NCI-H2227 (cell line): ENCODE measurements around the gene SLC16A5.
"Not testable (repeated sequence)": the region's sequence is repeated elsewhere in the genome, so short reads cannot be mapped to it uniquely, and the experiment has no call there.

ENCODE experiments used
- DNase-seq: peaks from one replicate; lab custom pipeline; 2025; ENCODE audit not compliant: unreplicated experiment; lab: John Stamatoyannopoulos, UW

SLC16A5 gene

DNA sequence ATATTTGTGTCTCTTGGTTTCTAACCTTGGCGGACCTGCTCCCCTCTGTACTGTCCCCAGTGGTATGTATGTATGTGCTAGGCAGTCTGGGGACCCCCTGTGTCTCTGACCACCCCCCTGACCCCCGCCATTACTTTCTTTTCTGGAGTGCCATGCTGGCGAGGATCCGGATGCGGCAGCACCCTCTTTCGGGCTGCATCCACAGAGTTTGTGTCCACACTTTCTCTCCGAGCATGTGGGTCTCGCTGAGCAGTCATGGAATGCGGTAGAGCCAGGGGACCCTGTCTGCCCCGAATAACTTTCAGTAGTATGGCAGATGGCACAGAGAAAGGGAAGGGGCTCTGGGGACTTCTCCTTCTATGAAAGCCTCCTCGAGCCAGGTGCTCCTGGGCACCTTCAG is 23.7 kb upstream of the SLC16A5 start:
- no peak for DNase-seq

DNA sequence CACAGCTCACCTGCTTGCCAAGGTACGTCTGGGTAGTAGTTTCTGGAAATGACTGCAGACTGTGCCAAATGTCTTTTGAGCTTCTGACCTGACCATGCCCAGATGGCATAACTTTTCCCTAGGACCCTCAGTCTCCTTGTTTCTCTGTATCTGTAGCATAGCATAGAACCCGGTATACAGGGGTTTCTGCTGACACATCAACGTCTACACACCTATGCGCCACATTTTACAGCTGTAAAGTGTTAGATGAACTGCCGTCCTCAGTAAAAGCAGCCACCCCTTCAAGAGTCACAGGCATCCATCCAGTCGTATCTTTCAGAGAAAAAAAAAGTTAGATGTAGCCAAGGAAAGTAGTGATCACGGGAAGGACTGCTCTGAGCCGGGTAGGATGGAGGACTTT is 23.3 kb upstream of the SLC16A5 start:
- DNase-seq: no peak

DNA sequence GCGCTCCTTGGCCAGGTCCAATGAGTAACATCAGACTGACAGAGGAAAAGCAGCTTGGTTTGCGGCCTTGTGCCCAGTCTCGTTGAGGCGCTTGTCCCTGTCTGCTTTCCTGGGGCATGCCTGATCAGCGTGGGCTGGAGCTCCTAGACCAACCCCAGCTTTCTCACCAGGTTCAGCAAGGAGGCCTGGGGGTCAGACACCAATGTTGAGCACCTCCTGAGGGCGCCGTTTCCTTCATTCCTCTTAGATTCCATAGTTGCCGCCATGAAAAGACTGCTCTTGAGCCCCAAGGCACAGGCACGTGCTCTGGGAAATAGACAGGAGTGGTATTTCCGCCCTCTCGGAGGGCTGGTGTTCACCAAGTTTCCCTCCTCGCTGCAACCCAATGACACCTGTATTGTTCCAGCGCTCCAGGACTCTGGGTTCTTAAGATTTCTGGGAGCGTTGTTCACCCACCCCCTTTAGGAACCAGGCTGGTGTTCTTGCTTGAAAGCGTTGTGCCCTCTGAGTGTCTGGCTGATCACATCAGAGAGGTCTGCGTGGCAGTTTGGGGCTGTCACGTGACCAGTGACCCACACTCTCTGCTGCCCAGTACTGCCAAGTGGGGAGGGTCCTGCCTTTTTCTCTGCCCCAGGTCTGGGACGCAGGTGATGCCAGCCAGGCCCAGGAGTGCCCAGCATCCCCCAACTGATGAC is 22.7 kb upstream of the SLC16A5 start:
- DNase-seq: no peak

DNA sequence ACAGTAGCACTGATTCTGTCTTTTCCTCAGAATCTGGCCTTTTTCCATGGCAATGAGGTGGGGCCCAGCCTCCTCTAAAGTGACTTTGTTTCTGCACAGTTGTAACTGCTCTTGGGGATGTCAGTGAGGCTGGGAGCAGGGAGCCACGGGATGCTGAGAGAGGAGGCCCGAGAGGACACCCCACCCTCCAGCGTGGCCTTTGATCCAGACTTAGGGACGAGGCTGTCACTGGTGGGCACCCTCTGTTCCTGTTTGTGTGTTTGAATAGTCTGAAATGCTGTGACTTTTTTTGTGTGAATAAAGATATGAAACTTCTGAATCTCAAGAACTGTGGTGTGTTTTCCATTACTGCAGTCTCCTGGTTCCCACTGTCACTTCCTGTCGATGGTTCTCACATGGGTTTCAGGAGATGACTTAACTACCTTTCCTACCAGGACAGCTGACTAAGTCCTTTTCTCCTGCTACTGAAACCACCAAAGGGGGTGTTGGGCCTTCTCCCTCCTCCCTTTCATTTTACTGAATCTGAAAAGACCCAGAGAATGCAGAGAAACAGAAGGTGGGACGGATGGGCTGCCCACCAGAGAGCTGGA is 22.1 kb upstream of the SLC16A5 start:
- no peak for DNase-seq

DNA sequence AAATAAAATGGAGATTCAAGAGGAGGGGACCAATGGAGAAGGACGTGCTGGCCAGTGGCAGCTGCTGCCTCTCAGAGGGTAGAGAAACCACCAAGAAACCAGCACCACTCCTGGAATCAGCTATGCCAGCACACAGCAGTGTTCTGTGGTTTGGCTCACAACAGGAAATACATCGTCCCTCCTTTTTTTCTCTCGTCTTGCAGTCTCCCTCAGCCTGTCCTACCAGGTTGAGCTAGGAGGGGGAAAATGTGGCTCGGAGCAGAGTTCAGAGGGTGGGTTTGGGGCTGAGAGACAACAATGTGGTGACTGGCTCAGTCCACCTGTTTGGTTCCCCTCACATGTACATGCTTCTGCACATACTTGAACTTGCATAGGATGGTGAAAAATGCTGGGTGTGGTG is 19.9 kb upstream of the SLC16A5 start:
- DNase-seq: no peak

DNA sequence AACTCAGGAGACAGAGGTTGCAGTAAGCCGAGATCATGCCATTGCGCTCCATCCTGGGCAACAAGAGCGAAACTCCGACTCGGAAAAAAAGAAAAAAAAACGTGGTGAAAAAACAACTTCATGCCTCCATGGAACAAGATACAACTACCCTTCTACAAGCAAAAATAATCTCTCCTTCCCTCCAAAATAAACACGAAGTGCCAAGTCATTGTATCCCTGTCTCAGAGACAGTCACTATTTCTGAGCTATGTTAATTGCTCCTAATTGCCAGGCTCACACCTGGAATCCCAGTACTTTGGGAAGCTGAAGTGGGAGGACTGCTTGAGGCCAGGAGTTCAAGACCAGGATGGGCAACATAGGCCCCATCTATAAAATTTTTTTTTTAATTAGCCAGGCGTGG is 19.0 kb upstream of the SLC16A5 start:
- DNase-seq: no peak

DNA sequence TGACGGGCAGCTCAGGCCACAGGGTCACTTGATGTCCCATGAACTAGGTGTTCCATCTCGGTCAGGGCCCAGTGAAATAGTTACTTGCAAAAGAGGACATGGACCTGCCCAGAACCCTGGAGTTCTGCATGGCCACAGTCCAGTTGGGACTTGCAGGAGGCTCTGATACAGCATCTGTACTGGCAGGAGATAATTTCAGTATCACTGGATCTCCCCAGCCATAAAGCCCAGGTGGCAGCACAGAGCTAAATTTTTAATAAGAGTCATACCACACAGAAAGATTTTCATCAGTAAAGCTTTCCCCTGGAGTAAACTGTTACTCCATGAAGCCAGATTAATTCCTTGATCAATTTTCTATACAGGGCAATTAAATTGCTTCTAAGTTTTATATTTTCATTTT is 18.0 kb upstream of the SLC16A5 start:
- no peak for DNase-seq

DNA sequence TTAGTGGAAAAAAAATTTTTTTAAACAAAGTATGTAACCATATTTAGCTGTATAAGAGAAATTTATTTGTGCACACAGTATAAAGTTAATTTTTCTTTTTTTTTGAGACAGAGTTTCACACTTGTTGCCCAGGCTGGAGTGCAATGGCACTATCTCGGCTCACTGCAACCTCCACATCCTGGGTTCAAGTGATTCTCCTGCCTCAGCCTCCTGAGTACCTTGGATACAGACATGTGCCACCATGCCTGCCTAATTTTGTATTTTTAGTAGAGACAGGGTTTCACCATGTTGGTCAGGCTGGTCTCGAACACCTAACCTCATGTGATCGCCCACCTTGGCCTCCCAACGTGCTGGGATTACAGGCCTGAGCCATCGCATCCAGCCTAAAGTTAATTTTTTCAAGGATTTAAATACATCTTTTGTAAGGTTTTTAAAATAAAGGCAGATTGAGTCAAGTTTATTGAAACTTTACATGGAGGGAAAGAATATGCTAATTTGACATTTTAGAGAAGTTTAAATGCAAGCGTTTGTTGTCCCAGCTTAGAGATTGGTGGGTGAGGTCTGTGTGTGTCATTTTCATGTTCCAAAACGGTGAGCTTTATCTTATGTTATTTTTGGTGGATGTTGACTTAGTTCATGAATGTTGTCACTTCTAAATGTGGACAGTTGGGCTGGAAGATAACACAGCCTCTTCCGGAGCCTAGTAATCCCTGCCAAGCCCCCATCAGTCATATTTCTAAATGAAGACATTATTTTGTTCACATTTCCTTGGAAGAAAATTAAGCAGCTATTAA is 16.1 kb upstream of the SLC16A5 start:
- not testable (repeated sequence) for DNase-seq

DNA sequence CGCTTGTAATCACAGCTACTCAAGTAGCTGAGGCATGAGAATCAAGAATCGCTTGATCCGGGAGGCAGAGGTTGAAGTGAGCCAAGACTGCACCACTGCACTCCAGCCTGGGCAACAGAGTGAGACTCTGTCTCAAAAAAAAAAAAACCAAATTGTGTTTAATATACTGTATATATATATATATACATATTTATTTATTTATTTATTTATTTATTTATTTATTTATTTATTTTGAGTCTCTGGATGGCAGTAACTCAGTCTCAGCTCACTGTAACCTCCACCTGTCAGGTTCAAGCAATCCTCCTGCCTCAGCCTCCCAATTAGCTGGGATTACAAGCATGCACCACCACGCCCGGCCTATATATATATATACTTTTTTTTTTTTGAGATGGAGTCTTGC is 14.8 kb upstream of the SLC16A5 start:
- not testable (repeated sequence) for DNase-seq

DNA sequence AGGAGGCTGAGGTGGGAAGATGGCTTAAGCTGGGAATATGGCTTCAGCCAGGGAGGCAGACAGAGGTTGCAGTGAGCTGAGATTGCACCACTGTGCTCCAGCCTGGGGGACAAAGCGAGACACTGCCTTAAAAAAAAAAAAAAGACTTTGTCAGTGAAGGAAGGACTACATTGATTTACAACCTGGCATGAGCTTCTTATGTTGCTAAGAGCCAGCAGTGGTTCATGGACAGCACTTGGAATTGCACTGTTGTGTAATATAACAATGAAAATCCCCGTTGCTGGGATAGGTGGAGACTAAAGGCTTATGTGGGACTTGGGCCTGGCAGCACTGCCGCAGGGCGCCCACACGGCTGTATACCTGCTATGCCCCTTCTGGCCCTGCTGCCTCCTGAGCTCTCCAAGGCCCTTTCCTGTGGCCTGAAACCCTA is 14.1 kb upstream of the SLC16A5 start:
- DNase-seq: no peak

DNA sequence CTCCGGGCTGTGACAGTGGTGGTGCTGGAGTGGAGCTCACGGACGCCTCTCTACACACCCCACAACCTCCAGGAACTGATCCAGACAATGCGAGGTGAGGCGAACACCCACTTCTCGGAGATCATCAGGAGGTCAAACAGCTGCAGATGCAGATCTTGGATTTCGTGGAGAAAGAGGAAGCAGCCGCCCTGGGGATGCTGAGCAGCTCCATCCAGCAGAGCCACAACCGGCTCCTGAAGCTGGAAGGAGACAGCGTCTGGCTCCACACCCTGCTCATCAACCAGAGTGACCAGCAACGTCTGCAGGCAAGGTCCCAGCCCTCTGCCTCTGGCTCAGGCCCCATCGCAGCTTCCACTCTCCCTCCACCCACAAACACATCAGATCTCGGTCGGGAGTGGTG is 13.2 kb upstream of the SLC16A5 start:
- no peak for DNase-seq

DNA sequence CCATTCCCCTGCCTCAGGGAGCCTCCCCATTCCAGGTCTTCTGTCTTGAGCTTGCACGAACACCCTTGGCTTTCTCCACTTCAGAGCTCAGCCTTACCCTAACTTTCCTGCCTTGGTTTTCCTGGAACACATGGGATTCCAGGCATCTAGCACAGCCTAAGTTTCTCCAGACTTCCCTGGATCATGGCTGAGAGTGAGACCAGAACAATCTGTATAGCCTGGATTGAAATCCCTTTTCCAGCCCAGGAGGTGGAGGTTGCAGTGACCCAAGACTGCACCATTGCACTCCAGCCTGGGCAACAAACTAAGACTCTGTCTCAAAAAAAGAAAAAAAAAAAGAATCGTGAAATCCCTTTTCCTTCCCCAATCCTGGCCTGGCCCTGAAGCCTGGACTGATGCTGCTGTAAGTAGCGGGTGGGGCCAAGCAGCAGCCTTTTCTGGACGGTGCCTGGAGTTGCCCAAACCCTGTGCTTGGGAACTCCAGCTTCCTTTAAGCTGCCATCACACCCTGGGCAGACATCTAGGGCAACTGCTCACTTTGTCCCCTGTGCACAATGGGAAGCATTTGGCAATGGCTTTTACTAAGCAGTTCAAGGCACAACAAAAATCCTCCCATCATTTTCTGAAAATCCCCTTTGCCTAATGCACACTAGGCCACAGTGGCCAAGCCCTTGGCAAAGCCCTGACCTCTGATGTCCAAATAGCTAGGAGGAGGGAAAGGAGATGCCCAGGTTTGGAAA is 12.0 kb upstream of the SLC16A5 start:
- DNase-seq: no peak

DNA sequence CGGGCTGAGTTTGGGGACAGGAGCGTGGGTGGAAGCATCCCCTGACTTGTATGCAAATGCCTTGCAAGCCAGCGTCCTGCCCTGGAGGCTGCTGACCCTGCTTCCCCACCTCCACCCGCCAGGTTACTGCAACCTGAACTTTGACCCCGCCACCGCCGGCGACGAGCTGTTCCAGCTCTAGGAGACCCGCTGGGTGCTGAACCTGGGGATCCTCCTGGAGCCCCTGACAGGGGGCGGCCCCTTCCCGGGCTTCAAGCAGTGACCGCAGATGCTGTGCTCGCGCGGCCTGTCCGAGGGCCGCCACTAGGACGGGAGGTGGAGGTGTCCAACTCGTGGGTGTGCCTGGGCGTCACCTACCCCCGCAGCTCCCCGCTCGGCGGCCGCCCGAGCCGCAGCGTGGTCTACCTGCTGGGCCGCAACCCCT is 10.7 kb upstream of the SLC16A5 start:
- no peak for DNase-seq

DNA sequence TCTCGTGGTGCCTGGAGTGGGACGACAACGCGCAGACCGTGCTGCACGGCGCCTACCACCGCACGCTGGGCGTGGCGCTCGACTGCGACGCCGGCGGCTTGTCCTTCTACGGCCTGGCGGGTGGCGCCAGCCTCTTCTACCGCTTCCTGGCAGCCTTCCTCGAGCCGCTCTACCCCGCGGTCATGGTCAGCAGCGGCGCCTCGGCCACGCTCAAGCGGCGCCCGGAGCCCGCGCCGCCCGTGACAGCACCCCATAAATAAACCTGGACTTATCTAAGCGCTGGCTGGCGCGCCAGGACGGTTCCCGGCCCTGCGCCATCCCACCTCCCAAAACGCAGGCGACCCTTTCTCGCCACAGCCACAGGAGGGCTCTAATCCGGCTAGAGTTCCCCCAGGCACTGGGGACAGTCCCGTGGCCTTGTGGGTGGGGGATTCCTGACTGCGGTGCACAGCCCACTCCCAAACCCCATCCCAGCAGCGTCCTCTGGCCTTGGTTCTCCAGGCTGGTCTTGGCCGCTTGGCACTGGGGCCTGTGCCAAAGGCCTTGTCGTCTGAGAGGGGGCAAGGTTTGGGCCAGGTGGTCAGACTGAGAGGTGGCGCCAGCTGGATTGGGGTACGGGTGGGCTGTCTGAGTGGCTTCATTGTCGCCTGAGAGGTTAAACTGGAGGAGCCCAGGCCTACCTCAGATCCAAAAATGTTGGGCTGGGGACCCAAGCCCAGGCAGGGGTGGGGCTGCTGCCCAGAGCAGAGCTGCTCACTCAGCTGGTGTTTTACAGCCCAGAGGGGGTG is 10.1 kb upstream of the SLC16A5 start:
- DNase-seq: no peak

DNA sequence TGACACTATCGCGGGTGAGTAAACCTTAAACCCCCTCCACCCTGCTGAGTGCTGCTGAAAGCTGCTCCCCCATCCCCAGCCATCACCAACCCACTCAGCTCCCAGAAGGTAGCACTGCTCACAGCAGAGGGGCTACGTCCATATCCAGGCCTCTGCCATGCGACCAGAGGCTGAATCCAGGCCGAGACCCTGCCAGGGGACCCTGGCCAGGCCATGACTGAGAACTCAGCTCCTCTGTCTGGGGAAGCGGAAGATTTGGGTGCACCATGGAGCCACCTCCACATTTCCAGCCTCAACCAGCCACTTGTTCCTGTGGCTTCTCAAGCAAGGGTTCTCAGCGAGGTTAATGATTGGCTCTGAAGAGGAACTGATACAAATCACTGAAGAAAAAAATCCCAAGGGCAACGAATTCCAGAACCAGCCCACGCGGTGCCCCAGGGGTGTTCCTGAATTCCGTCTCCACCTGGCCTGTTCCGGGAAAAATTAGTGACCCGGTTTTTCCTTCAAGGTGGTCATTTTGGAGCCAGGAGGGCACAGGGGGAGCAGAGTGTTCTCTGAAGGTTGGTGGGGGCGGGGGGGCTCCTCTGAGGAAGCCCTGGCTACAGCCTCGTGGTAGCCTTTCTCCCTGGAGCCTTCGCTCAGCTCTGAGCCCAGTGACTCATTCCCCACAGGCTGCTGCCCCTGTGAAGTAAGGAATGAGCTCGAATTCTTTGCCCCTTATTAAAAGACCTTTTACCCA is 9.3 kb upstream of the SLC16A5 start:
- DNase-seq: no peak

DNA sequence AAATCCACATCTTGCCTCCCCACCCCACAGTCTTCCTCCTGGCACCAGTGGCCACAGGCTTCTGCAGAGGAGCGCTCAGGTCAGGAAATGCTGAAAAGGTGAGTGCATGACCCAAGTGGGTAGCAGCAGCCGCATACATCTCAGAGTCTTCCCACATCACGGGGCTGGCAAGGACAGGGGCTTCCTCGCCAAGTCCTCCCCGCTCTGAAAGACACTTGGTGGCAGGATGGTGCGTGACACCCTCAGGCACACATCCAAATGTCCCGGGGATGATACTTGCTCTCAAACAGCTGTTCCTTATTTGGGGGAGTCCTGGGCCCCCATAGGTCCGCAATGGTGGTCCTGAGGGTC is 8.8 kb upstream of the SLC16A5 start:
- no peak for DNase-seq

DNA sequence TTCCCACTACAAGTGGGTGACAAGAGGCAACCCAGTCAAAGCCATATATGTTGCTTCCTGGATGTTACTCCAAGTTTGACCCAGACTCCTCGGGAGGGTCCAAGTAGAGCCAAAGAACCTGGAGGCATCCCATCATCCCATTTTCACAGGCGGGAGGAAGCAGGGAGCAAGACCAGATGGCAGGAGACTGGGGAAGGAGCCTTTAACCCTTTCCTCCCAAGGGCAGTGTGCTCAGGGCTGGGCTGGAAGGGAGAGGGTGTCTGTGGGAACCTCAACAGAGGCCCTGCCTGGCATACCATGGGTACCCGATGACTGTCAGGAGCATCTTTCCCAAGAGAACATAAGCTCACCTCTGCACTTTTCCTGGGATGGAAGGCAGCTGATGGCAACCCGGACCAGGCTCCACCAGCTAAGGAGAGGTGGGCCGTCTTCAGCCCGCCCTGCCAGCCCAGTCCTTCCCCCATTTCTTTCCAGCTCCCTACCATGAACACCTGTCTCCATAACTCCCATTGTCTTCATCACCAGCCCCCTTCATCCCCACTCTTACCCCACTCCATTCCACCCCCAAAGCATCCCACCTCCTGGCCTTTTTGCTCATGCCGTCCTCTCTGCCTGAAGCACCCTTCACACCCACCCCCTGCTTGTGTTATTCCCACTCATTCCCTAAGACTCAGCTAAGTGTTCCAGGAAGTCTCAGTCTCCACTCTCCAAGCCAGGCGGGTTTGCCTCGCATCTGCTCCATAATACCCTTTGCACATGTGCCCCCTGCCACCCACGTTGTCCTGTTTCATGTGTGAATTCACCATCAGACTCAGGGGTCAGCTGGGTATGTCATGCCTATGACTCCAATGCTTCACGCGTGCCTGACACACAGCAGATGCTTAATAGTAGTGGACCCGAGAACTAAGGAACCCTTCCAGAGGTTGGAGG is 5.9 kb upstream of the SLC16A5 start:
- DNase-seq: no peak

DNA sequence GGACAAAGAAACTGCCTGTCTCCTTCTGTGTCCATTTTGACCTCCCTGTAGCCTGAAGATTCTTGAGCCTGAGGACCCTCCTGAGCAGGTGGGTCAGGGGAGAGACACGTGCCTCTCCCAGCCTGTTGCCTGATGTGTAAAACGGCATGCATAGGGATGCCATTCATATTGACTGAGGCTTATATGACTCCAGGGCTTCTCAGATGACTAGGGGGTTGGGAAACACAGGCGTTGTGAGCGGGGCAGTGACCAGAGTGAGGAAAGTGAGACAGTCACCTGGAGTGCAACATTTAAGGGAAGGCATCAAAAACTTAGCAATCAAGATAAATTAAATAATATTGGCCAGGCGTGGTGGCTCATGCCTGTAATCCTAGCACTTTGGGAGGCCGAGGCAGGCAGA is 5.1 kb upstream of the SLC16A5 start:
- DNase-seq: no peak

DNA sequence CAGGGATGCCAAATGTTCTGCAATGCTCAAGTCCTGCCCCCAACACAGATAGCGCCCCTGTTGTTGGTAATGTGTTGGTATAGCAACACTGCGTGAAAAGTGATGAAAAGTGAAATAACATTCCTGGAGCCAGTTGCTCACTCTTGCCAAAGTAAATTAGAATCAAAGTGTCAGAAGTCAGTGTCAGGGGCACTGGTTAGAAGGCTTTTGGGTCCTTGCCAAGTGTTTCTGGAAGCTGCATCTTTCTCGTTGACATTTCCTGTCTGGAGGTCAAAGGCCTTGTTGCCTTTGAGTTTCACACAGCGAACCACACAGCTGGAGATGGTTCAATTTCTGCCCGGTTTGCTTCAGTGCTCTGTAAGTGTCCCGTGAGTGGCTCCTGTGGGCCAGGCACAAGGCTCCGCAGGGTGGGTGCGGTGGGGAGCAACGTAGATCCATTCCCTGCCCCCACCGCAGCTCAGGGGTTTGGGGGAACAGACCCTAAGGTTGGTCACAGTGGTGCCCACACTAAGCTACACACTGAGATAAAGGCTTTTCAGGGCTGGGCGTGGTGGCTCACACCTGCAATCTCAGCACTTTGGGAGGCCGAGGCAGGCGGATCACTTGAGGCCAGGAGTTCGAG is 3.6 kb upstream of the SLC16A5 start:
- DNase-seq: no peak
